GM18867 (cell line): ENCODE data around the gene APOM.

Source experiments
- ATAC-seq: cut with Tn5 transposase; IDR thresholded peaks from one replicate; pipeline ENCODE4 v1.9.1; 2021; ENCODE audit warnings: mild to moderate bottlenecking, moderate library complexity; ENCODE audit not compliant: unreplicated experiment

The APOM gene

DNA sequence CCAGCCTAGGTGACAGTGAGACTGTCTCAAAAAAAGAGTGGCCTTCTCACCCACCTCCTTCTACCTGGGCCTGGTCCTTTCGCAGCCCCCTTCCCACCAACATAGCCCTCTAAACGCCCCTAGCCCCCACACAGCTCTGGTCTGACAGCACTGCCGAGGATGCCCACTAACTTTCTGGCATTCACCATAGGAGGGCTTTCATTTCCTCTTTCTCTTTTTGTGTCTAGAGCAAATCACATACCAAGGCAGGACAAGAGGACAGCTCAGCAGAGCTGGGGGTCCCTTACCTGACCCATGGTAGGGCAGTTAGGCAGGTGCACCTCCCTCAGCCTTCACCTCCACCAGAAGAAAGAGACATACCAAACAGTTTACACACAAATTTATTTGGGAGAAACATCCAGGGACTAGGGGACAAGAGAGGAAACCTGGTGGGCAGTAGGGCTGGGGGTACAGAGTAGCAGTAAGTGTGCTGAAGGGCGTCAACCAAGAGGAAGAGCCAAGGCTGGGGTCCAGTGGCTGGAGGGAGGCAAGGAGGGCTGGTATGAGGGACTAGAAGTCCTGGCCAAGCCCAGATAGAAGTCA lies 20.7 kb downstream of the APOM start:
- ATAC-seq: no peak

DNA sequence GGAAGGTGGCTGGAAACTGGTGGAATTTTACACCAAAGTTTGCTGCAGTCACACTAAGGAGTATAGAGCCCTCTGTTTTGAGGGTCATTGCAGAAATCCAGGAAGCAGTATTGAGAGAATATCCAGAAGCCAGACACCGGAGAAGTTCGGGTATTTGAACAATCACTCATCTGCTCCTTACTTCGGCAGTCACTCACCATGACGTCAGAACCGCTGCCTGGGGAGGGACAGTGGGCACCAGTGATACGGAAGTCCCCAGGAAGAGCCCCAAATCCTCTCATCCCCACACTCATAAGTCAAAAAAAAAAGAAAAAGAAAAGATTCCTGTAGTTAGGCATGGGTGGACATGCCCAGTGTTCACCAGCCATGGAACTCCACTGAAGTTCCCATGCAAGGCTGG lies 21.2 kb downstream of the APOM start:
- ATAC-seq: no peak

- no peak for ATAC-seq
Observed at GRCh38 chr6:31677955-31678354, 22.3 kb downstream of the APOM start.

DNA sequence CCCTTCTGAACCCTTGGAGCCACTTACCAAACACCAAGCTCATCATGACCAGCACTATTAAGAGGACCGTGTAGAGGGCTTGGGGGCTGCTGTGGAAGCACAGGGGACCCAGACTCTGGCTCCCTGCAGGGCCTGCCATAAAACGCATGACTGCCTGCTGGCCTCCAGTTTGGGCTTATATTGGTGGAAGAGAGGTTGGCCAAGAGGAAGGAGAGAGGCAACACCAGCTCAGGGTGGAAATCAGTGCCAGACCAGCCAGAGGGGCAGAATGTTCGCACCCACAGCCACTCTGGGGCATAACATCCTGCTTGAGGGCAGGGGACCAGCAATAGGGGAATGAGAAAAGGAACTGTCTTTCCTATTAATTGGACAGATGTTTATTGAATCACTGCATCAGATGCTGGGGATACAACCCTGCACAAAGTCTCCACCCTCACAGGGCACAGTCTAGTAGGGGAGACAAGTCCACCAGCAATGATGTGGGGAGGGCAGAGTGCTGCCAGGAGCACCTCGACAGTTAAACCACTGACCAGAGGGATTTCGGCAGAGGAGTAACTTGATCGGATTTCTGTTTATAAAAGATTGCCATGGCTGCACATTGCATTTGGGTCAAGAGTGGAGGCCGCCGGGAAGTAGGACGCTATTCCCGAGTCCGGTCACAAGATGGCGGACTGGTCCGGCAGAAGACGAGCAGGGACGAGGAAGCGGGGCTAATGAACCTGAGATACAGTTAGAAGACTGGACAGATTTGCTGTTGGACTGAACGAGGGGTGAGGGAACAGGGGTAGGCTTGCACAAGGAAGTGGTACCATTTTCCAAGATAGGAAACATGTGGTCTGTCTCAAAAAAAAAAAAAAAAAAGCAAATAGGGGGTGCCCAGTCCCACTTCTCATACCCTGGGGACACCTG lies 24.8 kb downstream of the APOM start, which contains the start of gene LY6G5C:
Gene LY6G5C, minus strand, starts transcription at position 842 of the 909 bp plus-strand sequence. Its CDS starts 694 bp downstream, at position 148.
- ATAC-seq: peak; percentile 42

GRCh38 chr6:31681135-31681671 lies 25.5 kb downstream of the APOM start:
- no peak for ATAC-seq

- ATAC-seq: no peak
Observed at GRCh38 chr6:31683591-31683990, 27.9 kb downstream of the APOM start.

DNA sequence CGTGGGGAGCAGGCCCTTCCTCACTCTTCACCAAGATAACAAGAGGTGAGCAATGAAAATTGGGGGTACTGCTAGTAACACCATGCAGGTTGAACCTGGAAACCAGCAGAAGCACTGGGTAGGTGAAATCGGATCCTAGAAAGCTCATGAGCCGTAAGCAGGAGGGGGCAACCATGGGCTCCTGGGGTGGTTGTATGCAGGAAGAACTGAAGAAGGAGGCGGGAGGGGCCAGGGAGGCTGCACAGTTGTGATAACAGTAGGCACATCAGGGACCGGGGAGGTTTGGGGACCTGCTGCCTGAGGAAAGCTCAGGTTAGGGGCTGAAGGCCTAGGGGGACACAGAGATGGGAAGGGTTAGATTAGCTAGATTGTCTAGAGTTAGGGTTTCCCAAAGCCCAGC lies 30.8 kb downstream of the APOM start:
- no peak for ATAC-seq

DNA sequence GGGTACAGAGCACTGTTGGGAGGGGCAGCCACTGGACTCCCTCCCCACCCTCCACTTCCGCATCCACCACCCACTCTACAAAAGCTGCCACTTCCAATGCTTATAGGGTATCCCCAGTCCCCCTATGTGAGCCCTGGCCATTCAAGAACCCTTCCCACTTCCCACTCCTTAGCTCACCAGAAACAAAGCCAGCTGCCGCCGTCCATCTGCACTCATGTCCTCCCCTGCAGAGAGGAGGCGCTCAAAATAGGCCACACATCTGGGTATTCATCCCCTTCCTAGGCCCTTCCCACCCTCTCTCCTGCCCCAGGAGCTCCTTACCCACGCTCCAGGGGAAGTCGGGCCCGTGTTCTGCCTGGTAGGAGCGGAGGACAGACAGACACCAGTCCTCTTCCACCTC lies 31.6 kb downstream of the APOM start:
- ATAC-seq: no peak

- ATAC-seq: no peak
Observed at GRCh38 chr6:31687860-31688693, 32.4 kb downstream of the APOM start.

GRCh38 chr6:31689249-31690110 lies 33.8 kb downstream of the APOM start:
- no peak for ATAC-seq

GRCh38 chr6:31690231-31691077 lies 34.8 kb downstream of the APOM start:
- ATAC-seq: no peak

DNA sequence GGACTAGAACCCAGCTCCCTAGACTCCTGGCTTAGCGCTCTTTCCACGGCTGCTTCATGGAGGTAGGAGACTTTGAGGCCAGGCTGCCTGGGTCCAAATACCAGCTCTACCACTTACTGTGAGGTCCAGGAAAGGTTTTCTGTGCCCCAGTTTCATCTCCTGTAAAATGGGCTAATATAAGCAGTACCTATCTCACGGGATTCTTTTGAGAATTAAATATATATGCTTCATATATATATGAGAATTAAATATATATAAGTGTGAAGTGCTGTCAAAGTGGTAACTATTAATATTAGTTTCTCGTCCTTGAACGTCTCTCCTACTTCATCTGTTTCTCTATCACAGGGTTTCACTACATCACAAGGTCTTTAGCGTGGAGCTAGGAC lies 35.4 kb downstream of the APOM start:
- no peak for ATAC-seq

DNA sequence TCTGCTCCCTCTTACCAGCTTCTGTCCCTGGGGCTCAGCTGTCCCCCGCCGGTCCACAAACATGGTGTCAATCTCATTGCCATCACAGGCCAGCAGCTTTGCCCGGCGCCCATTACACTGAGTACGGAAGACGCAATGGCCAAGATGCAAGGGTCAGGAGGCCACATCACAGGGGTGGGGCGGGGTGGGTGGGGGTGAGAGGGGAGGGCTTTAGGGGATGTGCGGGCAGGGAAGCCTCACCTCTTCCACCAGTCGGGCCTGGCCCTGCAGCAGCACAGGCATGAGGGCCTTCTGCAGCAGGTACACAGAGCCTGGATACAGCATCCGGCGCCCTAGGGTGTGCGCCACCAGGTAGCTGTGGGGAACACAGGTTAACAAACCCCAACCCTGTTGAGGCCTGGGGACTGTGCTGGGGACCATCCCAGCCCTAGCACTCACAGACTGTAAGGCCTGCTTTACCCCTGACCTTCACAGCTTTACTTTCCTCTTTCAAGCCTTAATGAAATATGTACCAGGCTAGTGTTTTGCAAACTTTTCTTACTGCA lies 35.9 kb downstream of the APOM start:
- ATAC-seq: no peak

GRCh38 chr6:31692353-31692752 lies 36.7 kb downstream of the APOM start:
- no peak for ATAC-seq

DNA sequence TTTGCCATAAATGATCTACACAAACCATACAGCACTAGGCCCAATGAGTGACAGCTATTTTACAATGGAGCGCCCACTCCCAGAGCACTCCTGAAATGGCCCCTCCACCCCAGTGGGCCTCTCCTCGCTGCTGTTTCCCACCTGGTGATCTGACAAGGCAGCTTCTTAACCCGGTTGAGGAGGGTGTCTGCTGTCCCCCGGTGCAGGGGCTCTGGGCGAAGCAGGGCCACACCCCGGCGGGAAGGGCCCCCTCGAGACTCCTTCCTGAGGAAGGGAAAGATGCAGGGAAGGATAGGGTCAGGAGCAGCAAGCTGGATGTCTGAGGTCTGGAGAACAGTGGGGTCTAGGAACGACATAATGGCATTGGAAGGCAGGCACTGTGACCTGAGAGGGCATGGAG lies 37.2 kb downstream of the APOM start:
- no peak for ATAC-seq

- ATAC-seq: no peak
Observed at GRCh38 chr6:31693535-31693934, 37.8 kb downstream of the APOM start.

- no peak for ATAC-seq
Observed at GRCh38 chr6:31697555-31697954, 41.9 kb downstream of the APOM start.

DNA sequence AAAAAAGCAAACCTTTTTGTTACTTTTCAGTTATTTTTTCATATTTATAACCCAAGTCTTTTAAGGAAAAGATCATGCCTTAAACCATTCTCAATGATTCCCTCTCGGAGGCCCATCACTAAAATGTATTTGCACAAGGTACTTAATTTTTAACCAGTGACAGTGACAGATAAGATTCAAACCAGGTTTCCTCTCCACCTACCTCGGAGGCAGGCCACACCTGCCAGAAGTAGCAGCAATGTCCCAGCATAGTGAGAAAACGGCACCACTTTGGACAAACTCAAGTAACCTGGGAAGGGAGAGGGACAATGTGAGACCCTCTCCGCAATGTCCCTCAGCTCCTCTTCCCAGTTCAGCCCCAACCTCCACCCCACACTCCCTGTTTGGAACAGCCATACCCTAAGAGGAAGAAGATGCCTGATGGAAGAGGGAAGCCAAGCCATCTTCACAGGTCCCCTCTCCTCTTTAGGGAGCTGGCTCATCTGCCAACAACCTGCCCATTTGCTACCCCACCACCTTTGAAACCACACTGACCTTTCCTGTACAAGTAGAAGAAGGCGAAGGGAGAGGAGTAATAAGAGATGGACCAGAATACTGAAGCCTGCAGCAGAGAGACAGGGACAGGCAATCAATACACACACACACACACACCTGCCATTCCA lies 45.2 kb downstream of the APOM start:
- no peak for ATAC-seq
